Mammary epithelial cell (primary cell): ENCODE measurements around the gene UBE3C.

Experiments
- CTCF ChIP-seq, 2 donors: IDR thresholded peaks in 1 of 2; conservative IDR thresholded peaks in 1 of 2; 2 replicates each; pipeline ENCODE4 v1.5.1; 2011 to 2012; ENCODE audit warnings: inconsistent platforms in 2 of 2, low read length in 2 of 2, mild to moderate bottlenecking in 2 of 2, control low read depth in 1 of 2, low read depth in 1 of 2; ENCODE audit not compliant: insufficient read depth in 1 of 2; ENCODE audit errors: extremely low read depth in 1 of 2
- EZH2 ChIP-seq: IDR thresholded peaks from 2 replicates; pipeline ENCODE4 v1.6.1; 2012; ENCODE audit warnings: low read length, inconsistent platforms, borderline replicate concordance

- TF ChIP-seq CTCF (conservative IDR thresholded peaks at IDR 0.05 in 1 of 2, IDR thresholded peaks at IDR 0.05 in 1 of 2; ENCODE audit: extremely low read depth in 1 of 2, insufficient read depth in 1 of 2, low read depth in 1 of 2, low read length in 2 of 2): peak in 1 of 2 donors; percentile 40
- TF ChIP-seq EZH2: no peak
These were observed 115.1 kb downstream of the UBE3C start for GRCh38 chr7:157253850-157254249.
